ENCODE measurements around the gene SGTB. TPM values are rescaled to one million over a fixed set of nuclear protein-coding genes. Genes with fewer than 3 reads are reported as not detected.

Gene SGTB
- polyA plus RNA-seq, 1 donor from 2014 or later = 9.6 TPM

DNA sequence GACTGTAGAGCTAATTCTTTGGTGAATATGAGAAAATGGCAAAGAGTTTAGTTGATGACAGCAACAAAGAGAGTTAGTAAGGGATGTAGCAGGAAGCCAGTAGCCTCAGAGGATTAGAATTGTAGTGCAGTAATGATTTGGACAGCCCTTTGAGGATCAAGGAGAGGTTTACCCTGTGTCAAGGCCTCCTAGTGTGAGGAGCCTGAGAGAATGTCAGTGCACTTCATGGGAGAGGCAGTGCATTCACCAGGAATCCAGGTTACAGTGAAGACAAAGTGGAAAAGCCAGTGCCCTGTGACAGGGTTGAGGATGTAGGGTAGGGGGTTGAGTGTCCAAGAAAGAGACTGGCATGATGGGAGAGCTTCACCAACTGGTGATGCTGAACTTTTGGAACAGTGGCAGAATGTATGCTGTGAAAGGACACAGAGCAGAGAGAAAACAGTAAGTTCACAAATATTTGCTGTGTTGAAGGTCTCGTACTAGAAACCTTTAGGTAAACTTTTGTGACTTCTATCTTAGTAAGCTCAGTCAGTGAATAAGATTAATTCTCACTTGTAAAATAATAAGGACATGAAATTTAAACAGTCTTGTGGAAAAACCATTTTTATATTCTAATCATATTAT is 27.4 kb upstream of the SGTB start:
- Histone ChIP-seq H3K9me3 (ENCODE audit: low read length) (no peaks in the 10 kb centered on the region), H2AFZ (ENCODE audit: low read depth, low read length) (no peak overlapping the region), H3K79me2 (replicated peaks; ENCODE audit: insufficient read depth, low read length) (peaks cover 8% of the 10 kb centered on the region), H3K36me3 (ENCODE audit: insufficient read depth, low read length) (no peaks in the 10 kb centered on the region), H3K27me3 (ENCODE audit: insufficient read depth, low read depth, low read length) (no peaks in the 10 kb centered on the region), H3K9ac (ENCODE audit: low read length) (no peak overlapping the region), H3K4me3 (ENCODE audit: low read length) (no peak overlapping the region), H4K20me1 (ENCODE audit: insufficient read depth) (no peaks in the 10 kb centered on the region), H3F3A (ENCODE audit: insufficient read depth, low read length, poor library complexity, severe bottlenecking) (no peaks in the 10 kb centered on the region), H3K9me2 (ENCODE audit: insufficient read depth, low read length) (no peaks in the 10 kb centered on the region), H3K27ac (ENCODE audit: low read length) (no peak overlapping the region), H3K4me2 (ENCODE audit: low read length) (no peak overlapping the region)
- TF ChIP-seq POLR2AphosphoS5 (IDR thresholded peaks at IDR 0.05) (no peak), TAF1 (IDR thresholded peaks at IDR 0.05; ENCODE audit: low read depth) (no peak)

DNA sequence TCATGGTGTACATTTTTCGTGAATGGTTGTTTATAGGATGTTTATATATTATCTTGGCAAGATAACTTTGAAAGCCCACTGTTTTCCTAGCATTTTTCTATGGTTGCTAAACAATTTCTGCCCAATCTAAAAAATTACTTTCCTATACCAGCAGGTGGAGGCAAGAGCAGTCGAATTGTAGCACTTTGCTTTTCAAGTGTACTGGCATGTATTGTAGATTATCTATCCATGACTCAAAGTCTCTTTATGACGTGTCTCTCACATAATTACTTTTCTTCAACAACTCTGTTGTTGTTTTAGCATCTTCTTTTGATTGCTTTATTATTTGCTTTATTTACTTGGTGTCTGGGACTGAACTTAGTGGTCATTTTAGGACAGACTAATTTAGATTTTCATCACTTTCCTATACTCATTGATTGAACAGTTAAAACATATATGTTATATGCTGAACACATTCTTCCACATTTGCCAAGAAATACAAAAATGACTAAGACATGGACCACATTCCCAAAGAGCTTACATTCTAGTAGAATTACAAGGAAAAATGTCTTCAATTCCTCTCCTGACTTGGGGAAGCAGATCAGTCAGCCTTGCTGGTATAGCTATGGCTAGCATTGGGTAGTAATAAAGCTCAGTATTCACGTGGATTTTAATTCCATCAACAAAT is 20.8 kb upstream of the SGTB start:
- no peak overlapping the region for H2AFZ ChIP-seq (ENCODE audit: low read depth, low read length)
- H3K9ac ChIP-seq (ENCODE audit: low read length) = no peak overlapping the region

More for the DNA sequence above, 20.8 kb upstream of the SGTB start:
- TF ChIP-seq RAD21 (conservative IDR thresholded peaks at IDR 0.05) (peak; percentile 41), EZH2 (IDR thresholded peaks at IDR 0.05; ENCODE audit: borderline replicate concordance, insufficient read depth, low read length, poor library complexity, severe bottlenecking) (no peak), SMC3 (conservative IDR thresholded peaks at IDR 0.05; ENCODE audit: poor library complexity) (no peak), MXI1 (conservative IDR thresholded peaks at IDR 0.05; ENCODE audit: poor library complexity, severe bottlenecking) (no peak), POLR2AphosphoS5 (IDR thresholded peaks at IDR 0.05) (no peak), EP300 (conservative IDR thresholded peaks at IDR 0.05; ENCODE audit: poor library complexity, severe bottlenecking) (no peak), TAF1 (IDR thresholded peaks at IDR 0.05; ENCODE audit: low read depth) (no peak)
- TF ChIP-seq, protein P1, sequence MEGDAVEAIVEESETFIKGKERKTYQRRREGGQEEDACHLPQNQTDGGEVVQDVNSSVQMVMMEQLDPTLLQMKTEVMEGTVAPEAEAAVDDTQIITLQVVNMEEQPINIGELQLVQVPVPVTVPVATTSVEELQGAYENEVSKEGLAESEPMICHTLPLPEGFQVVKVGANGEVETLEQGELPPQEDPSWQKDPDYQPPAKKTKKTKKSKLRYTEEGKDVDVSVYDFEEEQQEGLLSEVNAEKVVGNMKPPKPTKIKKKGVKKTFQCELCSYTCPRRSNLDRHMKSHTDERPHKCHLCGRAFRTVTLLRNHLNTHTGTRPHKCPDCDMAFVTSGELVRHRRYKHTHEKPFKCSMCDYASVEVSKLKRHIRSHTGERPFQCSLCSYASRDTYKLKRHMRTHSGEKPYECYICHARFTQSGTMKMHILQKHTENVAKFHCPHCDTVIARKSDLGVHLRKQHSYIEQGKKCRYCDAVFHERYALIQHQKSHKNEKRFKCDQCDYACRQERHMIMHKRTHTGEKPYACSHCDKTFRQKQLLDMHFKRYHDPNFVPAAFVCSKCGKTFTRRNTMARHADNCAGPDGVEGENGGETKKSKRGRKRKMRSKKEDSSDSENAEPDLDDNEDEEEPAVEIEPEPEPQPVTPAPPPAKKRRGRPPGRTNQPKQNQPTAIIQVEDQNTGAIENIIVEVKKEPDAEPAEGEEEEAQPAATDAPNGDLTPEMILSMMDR (IDR thresholded peaks at IDR 0.05; ENCODE audit: poor library complexity, severe bottlenecking) = peak; percentile 55
- TF ChIP-seq, protein P2, sequence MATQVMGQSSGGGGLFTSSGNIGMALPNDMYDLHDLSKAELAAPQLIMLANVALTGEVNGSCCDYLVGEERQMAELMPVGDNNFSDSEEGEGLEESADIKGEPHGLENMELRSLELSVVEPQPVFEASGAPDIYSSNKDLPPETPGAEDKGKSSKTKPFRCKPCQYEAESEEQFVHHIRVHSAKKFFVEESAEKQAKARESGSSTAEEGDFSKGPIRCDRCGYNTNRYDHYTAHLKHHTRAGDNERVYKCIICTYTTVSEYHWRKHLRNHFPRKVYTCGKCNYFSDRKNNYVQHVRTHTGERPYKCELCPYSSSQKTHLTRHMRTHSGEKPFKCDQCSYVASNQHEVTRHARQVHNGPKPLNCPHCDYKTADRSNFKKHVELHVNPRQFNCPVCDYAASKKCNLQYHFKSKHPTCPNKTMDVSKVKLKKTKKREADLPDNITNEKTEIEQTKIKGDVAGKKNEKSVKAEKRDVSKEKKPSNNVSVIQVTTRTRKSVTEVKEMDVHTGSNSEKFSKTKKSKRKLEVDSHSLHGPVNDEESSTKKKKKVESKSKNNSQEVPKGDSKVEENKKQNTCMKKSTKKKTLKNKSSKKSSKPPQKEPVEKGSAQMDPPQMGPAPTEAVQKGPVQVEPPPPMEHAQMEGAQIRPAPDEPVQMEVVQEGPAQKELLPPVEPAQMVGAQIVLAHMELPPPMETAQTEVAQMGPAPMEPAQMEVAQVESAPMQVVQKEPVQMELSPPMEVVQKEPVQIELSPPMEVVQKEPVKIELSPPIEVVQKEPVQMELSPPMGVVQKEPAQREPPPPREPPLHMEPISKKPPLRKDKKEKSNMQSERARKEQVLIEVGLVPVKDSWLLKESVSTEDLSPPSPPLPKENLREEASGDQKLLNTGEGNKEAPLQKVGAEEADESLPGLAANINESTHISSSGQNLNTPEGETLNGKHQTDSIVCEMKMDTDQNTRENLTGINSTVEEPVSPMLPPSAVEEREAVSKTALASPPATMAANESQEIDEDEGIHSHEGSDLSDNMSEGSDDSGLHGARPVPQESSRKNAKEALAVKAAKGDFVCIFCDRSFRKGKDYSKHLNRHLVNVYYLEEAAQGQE (IDR thresholded peaks at IDR 0.05; ENCODE audit: borderline replicate concordance) = no peak
- Histone ChIP-seq H3K79me2 (replicated peaks; ENCODE audit: insufficient read depth, low read length) (peaks cover 23% of the 10 kb centered on the region), H3K9me2 (ENCODE audit: insufficient read depth, low read length) (no peaks in the 10 kb centered on the region), H3K27me3 (ENCODE audit: insufficient read depth, low read depth, low read length) (no peaks in the 10 kb centered on the region), H3K4me2 (ENCODE audit: low read length) (no peak overlapping the region), H4K20me1 (ENCODE audit: insufficient read depth) (no peaks in the 10 kb centered on the region), H3F3A (ENCODE audit: insufficient read depth, low read length, poor library complexity, severe bottlenecking) (no peaks in the 10 kb centered on the region), H3K27ac (ENCODE audit: low read length) (no peak overlapping the region), H3K36me3 (ENCODE audit: insufficient read depth, low read length) (no peaks in the 10 kb centered on the region), H3K4me3 (ENCODE audit: low read length) (no peak overlapping the region), H3K9me3 (ENCODE audit: low read length) (no peaks in the 10 kb centered on the region)
